ENCODE data around the gene ELMO2.

DNA sequence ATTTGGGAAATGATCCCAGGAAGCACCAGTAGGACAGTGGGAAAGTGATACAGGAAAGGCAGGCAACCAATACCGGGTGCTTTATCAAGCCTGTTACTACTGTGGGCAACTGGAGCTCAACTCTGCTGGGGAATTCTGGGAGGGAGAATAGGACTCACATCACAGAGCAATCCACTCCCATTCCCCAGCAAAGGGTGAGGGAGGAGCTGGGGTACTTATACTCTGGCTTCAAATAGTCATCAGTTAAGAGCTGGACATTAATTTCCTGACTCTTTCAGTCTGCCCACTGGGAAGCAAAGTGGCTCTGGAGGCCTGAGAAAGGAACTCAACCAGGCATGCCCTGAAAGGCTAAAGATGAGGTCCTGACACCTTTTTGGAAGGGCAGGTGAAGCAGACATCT lies 80.6 kb downstream of the ELMO2 start:
- TF ChIP-seq, protein P1, sequence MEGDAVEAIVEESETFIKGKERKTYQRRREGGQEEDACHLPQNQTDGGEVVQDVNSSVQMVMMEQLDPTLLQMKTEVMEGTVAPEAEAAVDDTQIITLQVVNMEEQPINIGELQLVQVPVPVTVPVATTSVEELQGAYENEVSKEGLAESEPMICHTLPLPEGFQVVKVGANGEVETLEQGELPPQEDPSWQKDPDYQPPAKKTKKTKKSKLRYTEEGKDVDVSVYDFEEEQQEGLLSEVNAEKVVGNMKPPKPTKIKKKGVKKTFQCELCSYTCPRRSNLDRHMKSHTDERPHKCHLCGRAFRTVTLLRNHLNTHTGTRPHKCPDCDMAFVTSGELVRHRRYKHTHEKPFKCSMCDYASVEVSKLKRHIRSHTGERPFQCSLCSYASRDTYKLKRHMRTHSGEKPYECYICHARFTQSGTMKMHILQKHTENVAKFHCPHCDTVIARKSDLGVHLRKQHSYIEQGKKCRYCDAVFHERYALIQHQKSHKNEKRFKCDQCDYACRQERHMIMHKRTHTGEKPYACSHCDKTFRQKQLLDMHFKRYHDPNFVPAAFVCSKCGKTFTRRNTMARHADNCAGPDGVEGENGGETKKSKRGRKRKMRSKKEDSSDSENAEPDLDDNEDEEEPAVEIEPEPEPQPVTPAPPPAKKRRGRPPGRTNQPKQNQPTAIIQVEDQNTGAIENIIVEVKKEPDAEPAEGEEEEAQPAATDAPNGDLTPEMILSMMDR (IDR thresholded peaks at IDR 0.05; ENCODE audit: low read depth, low read length): no peak
- no peak for TF ChIP-seq POLR2A (IDR thresholded peaks at IDR 0.05; ENCODE audit: extremely low read depth, insufficient read length)

Data from NB4 (cell line).